ENCODE data around the gene OLFML1.

- TF ChIP-seq RXRA (IDR thresholded peaks at IDR 0.05; ENCODE audit: insufficient read depth, low read depth, low read length) (no peak), JUND (IDR thresholded peaks at IDR 0.05; ENCODE audit: low read length) (no peak)
These were observed 8.9 kb downstream of the OLFML1 start for GRCh38 chr11:7494086-7494745.
